GM21423 (cell line): ENCODE data around the gene NPPB.
A peak's percentile ranks its signal among the peaks of the same experiment; 100 is the strongest.
"Not testable (repeated sequence)": the region's sequence is repeated elsewhere in the genome, so short reads cannot be mapped to it uniquely, and the experiment has no call there.

Experiments used
- ATAC-seq: cut with Tn5 transposase; IDR thresholded peaks from one replicate; pipeline ENCODE4 v1.9.1; 2021; ENCODE audit warnings: mild to moderate bottlenecking, moderate library complexity; ENCODE audit not compliant: unreplicated experiment

NPPB gene

GRCh38 chr1:11858613-11858967 lies at the start of gene NPPB:
TSS of gene NPPB (minus strand) at chr1:11858945. CDS start at chr1:11858833, 112 bp downstream.
- ATAC-seq: no peak

GRCh38 chr1:11908095-11908675 lies 49.4 kb upstream of the NPPB start:
- peak; percentile 44 for ATAC-seq

- peak; percentile 55 for ATAC-seq
Observed at GRCh38 chr1:11907275-11908094, 48.7 kb upstream of the NPPB start.

GRCh38 chr1:11906870-11907269 lies 48.1 kb upstream of the NPPB start:
- no peak for ATAC-seq

- ATAC-seq: no peak
Observed at GRCh38 chr1:11904978-11905377, 46.2 kb upstream of the NPPB start.

GRCh38 chr1:11904156-11904555 lies 45.4 kb upstream of the NPPB start:
- ATAC-seq: not testable (repeated sequence)

GRCh38 chr1:11903210-11903609 lies 44.5 kb upstream of the NPPB start:
- ATAC-seq: no peak

- not testable (repeated sequence) for ATAC-seq
Observed at GRCh38 chr1:11901446-11901845, 42.7 kb upstream of the NPPB start.

- ATAC-seq: no peak
Observed at GRCh38 chr1:11898831-11899467, 40.2 kb upstream of the NPPB start.

- ATAC-seq: no peak
Observed at GRCh38 chr1:11898086-11898785, 39.5 kb upstream of the NPPB start.

GRCh38 chr1:11894501-11894900 lies 35.8 kb upstream of the NPPB start:
- ATAC-seq: not testable (repeated sequence)

- no peak for ATAC-seq
Observed at GRCh38 chr1:11893907-11894251, 35.1 kb upstream of the NPPB start.

- no peak for ATAC-seq
Observed at GRCh38 chr1:11891433-11892186, 32.9 kb upstream of the NPPB start.

- ATAC-seq: no peak
Observed at GRCh38 chr1:11888877-11889208, 30.1 kb upstream of the NPPB start.

GRCh38 chr1:11888206-11888876 lies 29.6 kb upstream of the NPPB start:
- no peak for ATAC-seq

- no peak for ATAC-seq
Observed at GRCh38 chr1:11887666-11888007, 28.9 kb upstream of the NPPB start.

GRCh38 chr1:11886986-11887665 lies 28.4 kb upstream of the NPPB start:
- ATAC-seq: no peak

- no peak for ATAC-seq
Observed at GRCh38 chr1:11885916-11886315, 27.2 kb upstream of the NPPB start.

GRCh38 chr1:11882814-11883538 lies 24.2 kb upstream of the NPPB start:
- ATAC-seq: no peak
